ENCODE data around the gene MUC20. TPM values are rescaled to one million over a fixed set of nuclear protein-coding genes. Genes with fewer than 3 reads are reported as not detected.

The MUC20 gene
- total RNA-seq: under 0.01 and 0.15 TPM in 2 replicates

GRCh38 chr3:195720831-195721506, at the start of gene MUC20:
MUC20 (plus strand) TSS chr3:195720978; CDS start chr3:195721008, 30 bp downstream.

Other genes starting within 250 kb of the MUC20 start
- gene PPP1R2, start 177.7 kb upstream of the MUC20 start, total RNA-seq: 40.7 and 45.2 TPM in 2 replicates
- 0.74 and 1.0 TPM in 2 replicates for gene APOD, start 137.0 kb upstream of the MUC20 start, total RNA-seq
- not detected in 2 replicates for gene MUC4, start 91.0 kb downstream of the MUC20 start, total RNA-seq
- gene TNK2, start 187.6 kb downstream of the MUC20 start, total RNA-seq: 10.4 and 10.9 TPM in 2 replicates